H9 (cell line): ENCODE measurements around the gene ZNRF2. TPM values are rescaled to one million over a fixed set of nuclear protein-coding genes. Genes with fewer than 3 reads are reported as not detected.

Source experiments
- DNase-seq: peaks from one replicate; pipeline ENCODE4 v3.0.0-alpha.2; 2017
- H2AFZ ChIP-seq: one replicate; pipeline ENCODE4 v1.6.1; 2013; ENCODE audit warnings: mild to moderate bottlenecking, low read length, control low read depth, moderate library complexity
- H2AK5ac ChIP-seq: 2 replicates; pipeline ENCODE4 v1.6.1; 2013; ENCODE audit warnings: low read length, control low read depth, mixed read lengths; ENCODE audit not compliant: insufficient read length
- H2BK120ac ChIP-seq: one replicate; pipeline ENCODE4 v1.6.1; 2013; ENCODE audit warnings: low read depth, mild to moderate bottlenecking, low read length, control low read depth, inconsistent platforms; ENCODE audit not compliant: poor library complexity, severe bottlenecking
- H2BK12ac ChIP-seq: 2 replicates; pipeline ENCODE4 v1.6.1; 2013; ENCODE audit warnings: low read length, control low read depth, mixed read lengths, low read depth; ENCODE audit not compliant: insufficient read length
- H2BK15ac ChIP-seq: 2 replicates; pipeline ENCODE4 v1.6.1; 2013; ENCODE audit warnings: low read depth, low read length, control low read depth
- H2BK20ac ChIP-seq: one replicate; pipeline ENCODE4 v1.6.1; 2013; ENCODE audit warnings: low read depth, mild to moderate bottlenecking, low read length, control low read depth, inconsistent platforms; ENCODE audit not compliant: poor library complexity, severe bottlenecking
- H2BK5ac ChIP-seq: 2 replicates; pipeline ENCODE4 v1.6.1; 2013; ENCODE audit warnings: low read length, control low read depth, mixed read lengths; ENCODE audit not compliant: insufficient read length
- H3K14ac ChIP-seq: 2 replicates; pipeline ENCODE4 v1.6.1; 2013; ENCODE audit warnings: low read length, control low read depth; ENCODE audit not compliant: insufficient read depth
- H3K18ac ChIP-seq: 2 replicates; pipeline ENCODE4 v1.6.1; 2013; ENCODE audit warnings: low read depth, mild to moderate bottlenecking, mixed read lengths, low read length, control low read depth; ENCODE audit not compliant: insufficient read length
- H3K23ac ChIP-seq: 2 replicates; pipeline ENCODE4 v1.6.1; 2013; ENCODE audit warnings: low read length, control low read depth, mixed read lengths, low read depth; ENCODE audit not compliant: insufficient read length
- H3K23me2 ChIP-seq: 2 replicates; pipeline ENCODE4 v1.6.1; 2013; ENCODE audit warnings: low read depth, mild to moderate bottlenecking, mixed read lengths, low read length, control low read depth; ENCODE audit not compliant: insufficient read length, poor library complexity, severe bottlenecking
- H3K27ac ChIP-seq: 2 replicates; pipeline ENCODE4 v1.5.1; 2013; ENCODE audit warnings: low read length, control low read depth, mixed read lengths, low read depth; ENCODE audit not compliant: insufficient read length
- H3K27me3 ChIP-seq: 2 replicates; pipeline ENCODE4 v1.6.1; 2013; ENCODE audit warnings: low read length, control low read depth, inconsistent platforms; ENCODE audit not compliant: insufficient read depth
- H3K4ac ChIP-seq: 2 replicates; pipeline ENCODE4 v1.6.1; 2013; ENCODE audit warnings: low read depth, mild to moderate bottlenecking, control low read depth, inconsistent platforms, low read length, moderate library complexity
- H3K4me1 ChIP-seq: 2 replicates; pipeline ENCODE4 v1.6.1; 2013; ENCODE audit warnings: low read length, control low read depth, inconsistent platforms; ENCODE audit not compliant: insufficient read depth
- H3K4me2 ChIP-seq: 2 replicates; pipeline ENCODE4 v1.6.1; 2013; ENCODE audit warnings: low read length, control low read depth, mixed read lengths; ENCODE audit not compliant: insufficient read length, insufficient read depth
- H3K56ac ChIP-seq: 2 replicates; pipeline ENCODE4 v1.6.1; 2013; ENCODE audit warnings: low read depth, mild to moderate bottlenecking, mixed read lengths, low read length, control low read depth; ENCODE audit not compliant: insufficient read length
- H3K79me1 ChIP-seq: 2 replicates; pipeline ENCODE4 v1.6.1; 2013; ENCODE audit warnings: low read depth, mild to moderate bottlenecking, moderate library complexity, low read length, control low read depth, inconsistent platforms; ENCODE audit not compliant: insufficient read depth, poor library complexity, severe bottlenecking
- H3K79me2 ChIP-seq: 2 replicates; pipeline ENCODE4 v1.6.1; 2013; ENCODE audit warnings: low read length, control low read depth, inconsistent platforms; ENCODE audit not compliant: insufficient read depth
- H3K9ac ChIP-seq: 2 replicates; pipeline ENCODE4 v1.6.1; 2013; ENCODE audit warnings: low read length, control low read depth, mixed read lengths; ENCODE audit not compliant: insufficient read length; ENCODE audit errors: extremely low read depth
- H3K9me3 ChIP-seq: one replicate; pipeline ENCODE4 v1.6.1; 2013; ENCODE audit warnings: low read depth, low read length, inconsistent platforms; ENCODE audit not compliant: control insufficient read depth
- H3T11ph ChIP-seq: one replicate; pipeline ENCODE4 v1.6.1; 2013; ENCODE audit warnings: mild to moderate bottlenecking, low read length, control low read depth, inconsistent platforms
- H4K20me1 ChIP-seq: one replicate; pipeline ENCODE4 v1.6.1; 2013; ENCODE audit not compliant: control insufficient read depth, insufficient read length, insufficient read depth
- H4K5ac ChIP-seq: 2 replicates; pipeline ENCODE4 v1.6.1; 2013; ENCODE audit warnings: low read depth, mild to moderate bottlenecking, mixed read lengths, low read length, control low read depth; ENCODE audit not compliant: insufficient read length
- H4K8ac ChIP-seq: replicated peaks from 2 replicates; pipeline ENCODE4 v1.6.1; 2013; ENCODE audit warnings: low read length, control low read depth, mixed read lengths, low read depth; ENCODE audit not compliant: insufficient read length
- H4K91ac ChIP-seq: 2 replicates; pipeline ENCODE4 v1.6.1; 2013; ENCODE audit warnings: low read depth, mild to moderate bottlenecking, moderate library complexity, mixed read lengths, low read length, control low read depth; ENCODE audit not compliant: insufficient read length
- H3K27ac Mint-ChIP-seq, 3 experiments: 2 replicates in 2 of 3; 3 replicates in 1 of 3; pipeline ENCODE4 v1.8.0; 2020 to 2021; ENCODE audit warnings: mixed read lengths in 3 of 3, mild to moderate bottlenecking in 1 of 3, moderate library complexity in 1 of 3
- H3K27me3 Mint-ChIP-seq: 2 replicates; pipeline ENCODE4 v1.8.0; 2021; ENCODE audit warnings: low read depth, mild to moderate bottlenecking, moderate library complexity, mixed read lengths
- H3K36me3 Mint-ChIP-seq, 3 experiments: 2 replicates in 2 of 3; 3 replicates in 1 of 3; pipeline ENCODE4 v1.8.0; 2020 to 2021; ENCODE audit warnings: low read depth in 3 of 3, mixed read lengths in 3 of 3; ENCODE audit not compliant: insufficient read depth in 1 of 3
- H3K4me1 Mint-ChIP-seq, 2 experiments: 2 replicates each; pipeline ENCODE4 v1.8.0; 2020; ENCODE audit warnings: mixed read lengths in 2 of 2
- H3K4me3 Mint-ChIP-seq, 2 experiments: 2 replicates in 1 of 2; 3 replicates in 1 of 2; pipeline ENCODE4 v1.8.0; 2020 to 2021; ENCODE audit warnings: mild to moderate bottlenecking in 2 of 2, mixed read lengths in 2 of 2, moderate library complexity in 1 of 2
- H3K9me3 Mint-ChIP-seq, 2 experiments: 2 replicates in 1 of 2; 3 replicates in 1 of 2; pipeline ENCODE4 v1.8.0; 2020; ENCODE audit warnings: mild to moderate bottlenecking in 2 of 2, mixed read lengths in 2 of 2, moderate library complexity in 1 of 2
- CTCF ChIP-seq: fragments of 200-600 bp; sonication (generic); conservative IDR thresholded peaks from 3 replicates; pipeline ENCODE4 v1.8.0; 2021; ENCODE audit warnings: antibody characterized with exemption, mild to moderate bottlenecking
- WGBS: extraction: QIAGEN DNeasy Blood & Tissue Kit; methylation state at CpG from one replicate; pipeline ENCODE4 v1.1.7; 2013; ENCODE audit warnings: missing lambda C conversion rate, low lambda C conversion rate, mixed read lengths; ENCODE audit not compliant: insufficient read length; ENCODE audit errors: extremely low coverage; 5-methylcytosine and 5-hydroxymethylcytosine counted together
- total RNA-seq: library from RNA; stranded (reverse); gene quantifications from 2 replicates; pipeline ENCODE4 v1.2.1, GENCODE V29; 2021

The ZNRF2 gene
- total RNA-seq, 1 experiment from 2014 or later: 16.5 TPM

- no peak overlapping the region for H3K14ac ChIP-seq
- H3K4ac ChIP-seq: no peak overlapping the region
- no peak overlapping the region for H3K4me3 Mint-ChIP-seq
- H4K91ac ChIP-seq: no peak overlapping the region
- no peaks in the 10 kb centered on the region for H3K79me2 ChIP-seq
- no peak overlapping the region for H3K4me2 ChIP-seq
- H3K79me1 ChIP-seq: no peaks in the 10 kb centered on the region
- no peaks in the 10 kb centered on the region for H3K23me2 ChIP-seq
- H2AK5ac ChIP-seq: no peak overlapping the region
- no peak overlapping the region for H2BK15ac ChIP-seq
- no peak overlapping the region for H4K5ac ChIP-seq
- no CpG with 5 or more reads among the region's 7 CpGs for WGBS
- H3K36me3 Mint-ChIP-seq: no peaks in the 10 kb centered on the region
- no peak for TF ChIP-seq CTCF
- H3K27ac Mint-ChIP-seq: no peak overlapping the region
- H2BK5ac ChIP-seq: no peak overlapping the region
- H4K20me1 ChIP-seq: no peaks in the 10 kb centered on the region
- no peak overlapping the region for H3K18ac ChIP-seq
- H3K4me1 ChIP-seq: peaks cover 6% of the 10 kb centered on the region; the same call in 1 of the 2 replicates
- no peaks in the 10 kb centered on the region for H3K27me3 ChIP-seq
- no peak overlapping the region for H3K27ac ChIP-seq
- no peak overlapping the region for H3T11ph ChIP-seq
- H3K9me3 Mint-ChIP-seq: no peaks in the 10 kb centered on the region
- no peak overlapping the region for H2BK20ac ChIP-seq
- H4K8ac ChIP-seq: no peak overlapping the region
- no peak overlapping the region for H3K9ac ChIP-seq
- H3K4me1 Mint-ChIP-seq: peaks cover 13 to 15% of the 10 kb centered on the region in 2 experiments
- no peak overlapping the region for H2BK120ac ChIP-seq
- no peak overlapping the region for H2BK12ac ChIP-seq
- no peak overlapping the region for H3K56ac ChIP-seq
- no peak overlapping the region for H2AFZ ChIP-seq
- H3K23ac ChIP-seq: no peak overlapping the region
- no peak for DNase-seq
- no peaks in the 10 kb centered on the region for H3K9me3 ChIP-seq
- no peaks in the 10 kb centered on the region for H3K27me3 Mint-ChIP-seq
Measured at GRCh38 chr7:30251708-30252329, 32.6 kb upstream of the ZNRF2 start.
